Keratinocyte (primary cell): Measurements from ENCODE around the gene CLCN7. TPM values are rescaled to one million over a fixed set of nuclear protein-coding genes. Genes with fewer than 3 reads are reported as not detected.

ENCODE experiments used
- DNase-seq: peaks from one replicate; pipeline ENCODE4 v3.0.0-alpha.2; 2011; ENCODE audit warnings: low read depth, missing footprints, low spot score
- FAIRE-seq: peaks from 2 replicates; lab custom pipeline; 2011; peaks lifted over from hg19 to GRCh38; lab: Jason Lieb, UNC
- H2AFZ ChIP-seq: 2 replicates; pipeline ENCODE4 v1.6.0; 2012; ENCODE audit warnings: low read length, control low read depth, inconsistent platforms; ENCODE audit not compliant: control insufficient read depth
- H3K27ac ChIP-seq: 2 replicates; pipeline ENCODE4 v1.5.1; 2011; ENCODE audit warnings: low read length; ENCODE audit not compliant: control insufficient read depth, insufficient read depth
- H3K27me3 ChIP-seq: 3 replicates; pipeline ENCODE4 v1.6.0; 2011; ENCODE audit warnings: low read length; ENCODE audit not compliant: control insufficient read depth, insufficient read depth; ENCODE audit errors: extremely low read depth
- H3K36me3 ChIP-seq, 2 experiments: 2 replicates in 1 of 2; 3 replicates in 1 of 2; pipeline ENCODE4 v1.5.1; 2011; ENCODE audit warnings: low read length in 2 of 2, mild to moderate bottlenecking in 1 of 2; ENCODE audit not compliant: control insufficient read depth in 2 of 2, insufficient read depth in 2 of 2; ENCODE audit errors: extremely low read depth in 1 of 2
- H3K4me1 ChIP-seq: 3 replicates; pipeline ENCODE4 v1.5.1; 2011; ENCODE audit warnings: low read length; ENCODE audit not compliant: control insufficient read depth, insufficient read depth; ENCODE audit errors: extremely low read depth
- H3K4me2 ChIP-seq: 3 replicates; pipeline ENCODE4 v1.6.0; 2011; ENCODE audit warnings: low read depth, low read length; ENCODE audit not compliant: control insufficient read depth, insufficient read depth; ENCODE audit errors: extremely low read depth
- H3K4me3 ChIP-seq, 3 experiments: fragments of 200-600 bp in 1 of 3; sonication (generic) in 1 of 3; 2 replicates in 2 of 3; 3 replicates in 1 of 3; pipeline ENCODE4 v1.5.1; 2011 to 2016; ENCODE audit warnings: low read length in 3 of 3, mild to moderate bottlenecking in 3 of 3, control low read depth in 2 of 3, inconsistent platforms in 1 of 3, low read depth in 1 of 3, mixed read lengths in 1 of 3, mixed run types in 1 of 3, moderate library complexity in 1 of 3; ENCODE audit not compliant: control insufficient read depth in 2 of 3, insufficient read depth in 2 of 3; ENCODE audit errors: extremely low read depth in 1 of 3
- H3K79me2 ChIP-seq: 2 replicates; pipeline ENCODE4 v1.6.0; 2012; ENCODE audit warnings: low read length; ENCODE audit not compliant: control insufficient read depth, insufficient read depth
- H3K9ac ChIP-seq: 3 replicates; pipeline ENCODE4 v1.6.0; 2011; ENCODE audit warnings: low read length; ENCODE audit not compliant: control insufficient read depth, insufficient read depth; ENCODE audit errors: extremely low read depth
- H3K9me1 ChIP-seq: 3 replicates; pipeline ENCODE4 v1.6.0; 2011; ENCODE audit warnings: low read length; ENCODE audit not compliant: control insufficient read depth, insufficient read depth; ENCODE audit errors: extremely low read depth
- H3K9me3 ChIP-seq: 2 replicates; pipeline ENCODE4 v1.5.1; 2012; ENCODE audit warnings: low read depth, low read length; ENCODE audit not compliant: control insufficient read depth
- H4K20me1 ChIP-seq: 3 replicates; pipeline ENCODE4 v1.6.0; 2011; ENCODE audit warnings: low read length; ENCODE audit not compliant: control insufficient read depth, insufficient read depth; ENCODE audit errors: extremely low read depth
- EZH2 ChIP-seq: IDR thresholded peaks from one replicate; pipeline ENCODE4 v1.6.1; 2012; ENCODE audit warnings: inconsistent platforms, mild to moderate bottlenecking, low read length, moderate library complexity
- dilution Hi-C: fragments of 300-500 bp; cut with MboI; formaldehyde crosslinking; loops from one replicate; pipeline ENCODE4 v1.7.0; 2020; ENCODE audit warnings: low sequenced_read_pairs; ENCODE audit not compliant: extremely low pct_ligation_motif_present
- polyA plus RNA-seq, 5 experiments: library from polyadenylated mRNA; depleted of rRNA in 3 of 5; stranded (reverse) in 3 of 5; stranded (forward) in 1 of 5; unstranded in 1 of 5; fragments of >200 nt; gene quantifications; 1 replicate in 1 of 5; 2 replicates in 3 of 5; 3 replicates in 1 of 5; pipeline versions ENCODE4 v1.2.1 to v1.2.3, GENCODE V29; 2011 to 2012; ENCODE audit warnings: missing spikeins in 2 of 5, low read depth in 1 of 5, low replicate concordance in 1 of 5
- TF ChIP-seq, protein P1 (sequence below), 3 experiments: IDR thresholded peaks in 1 of 3; conservative IDR thresholded peaks in 1 of 3; optimal IDR thresholded peaks in 1 of 3; 2 replicates in 2 of 3; 3 replicates in 1 of 3; pipeline versions ENCODE3 to v1.5.1; 2011; ENCODE audit warnings: low read length in 3 of 3, mild to moderate bottlenecking in 3 of 3, moderate library complexity in 2 of 3, control low read depth in 1 of 3, inconsistent platforms in 1 of 3; ENCODE audit not compliant: insufficient read depth in 2 of 3; ENCODE audit errors: extremely low read depth in 1 of 3

CLCN7 gene
- polyA plus RNA-seq, 1 donor (not counting 4 experiments of a cell fraction or from before 2014, with no cell fraction given): 13.3 TPM

GRCh38 chr16:1403733-1404132 lies 71.1 kb downstream of the CLCN7 start:
- Histone ChIP-seq H4K20me1 (no peaks in the 10 kb centered on the region), H3K36me3 (peaks cover 0 to 5% of the 10 kb centered on the region in 2 experiments), H3K9me1 (no peaks in the 10 kb centered on the region), H3K9me3 (no peaks in the 10 kb centered on the region), H2AFZ (no peak overlapping the region), H3K4me3 (no peak overlapping the region), H3K27ac (no peak overlapping the region), H3K4me2 (no peak overlapping the region), H3K79me2 (no peaks in the 10 kb centered on the region), H3K4me1 (peaks cover 3% of the 10 kb centered on the region), H3K9ac (no peak overlapping the region), H3K27me3 (no peaks in the 10 kb centered on the region)
- dilution Hi-C loops: no loop called here
- DNase-seq (no peak), FAIRE-seq (no peak)
- TF ChIP-seq, protein P1, sequence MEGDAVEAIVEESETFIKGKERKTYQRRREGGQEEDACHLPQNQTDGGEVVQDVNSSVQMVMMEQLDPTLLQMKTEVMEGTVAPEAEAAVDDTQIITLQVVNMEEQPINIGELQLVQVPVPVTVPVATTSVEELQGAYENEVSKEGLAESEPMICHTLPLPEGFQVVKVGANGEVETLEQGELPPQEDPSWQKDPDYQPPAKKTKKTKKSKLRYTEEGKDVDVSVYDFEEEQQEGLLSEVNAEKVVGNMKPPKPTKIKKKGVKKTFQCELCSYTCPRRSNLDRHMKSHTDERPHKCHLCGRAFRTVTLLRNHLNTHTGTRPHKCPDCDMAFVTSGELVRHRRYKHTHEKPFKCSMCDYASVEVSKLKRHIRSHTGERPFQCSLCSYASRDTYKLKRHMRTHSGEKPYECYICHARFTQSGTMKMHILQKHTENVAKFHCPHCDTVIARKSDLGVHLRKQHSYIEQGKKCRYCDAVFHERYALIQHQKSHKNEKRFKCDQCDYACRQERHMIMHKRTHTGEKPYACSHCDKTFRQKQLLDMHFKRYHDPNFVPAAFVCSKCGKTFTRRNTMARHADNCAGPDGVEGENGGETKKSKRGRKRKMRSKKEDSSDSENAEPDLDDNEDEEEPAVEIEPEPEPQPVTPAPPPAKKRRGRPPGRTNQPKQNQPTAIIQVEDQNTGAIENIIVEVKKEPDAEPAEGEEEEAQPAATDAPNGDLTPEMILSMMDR (optimal IDR thresholded peaks at IDR 0.05 in 1 of 3, IDR thresholded peaks at IDR 0.05 in 1 of 3, conservative IDR thresholded peaks at IDR 0.05 in 1 of 3; ENCODE audit: extremely low read depth in 1 of 3, insufficient read depth in 2 of 3, low read length in 3 of 3): no peak
- no peak for TF ChIP-seq EZH2

DNA sequence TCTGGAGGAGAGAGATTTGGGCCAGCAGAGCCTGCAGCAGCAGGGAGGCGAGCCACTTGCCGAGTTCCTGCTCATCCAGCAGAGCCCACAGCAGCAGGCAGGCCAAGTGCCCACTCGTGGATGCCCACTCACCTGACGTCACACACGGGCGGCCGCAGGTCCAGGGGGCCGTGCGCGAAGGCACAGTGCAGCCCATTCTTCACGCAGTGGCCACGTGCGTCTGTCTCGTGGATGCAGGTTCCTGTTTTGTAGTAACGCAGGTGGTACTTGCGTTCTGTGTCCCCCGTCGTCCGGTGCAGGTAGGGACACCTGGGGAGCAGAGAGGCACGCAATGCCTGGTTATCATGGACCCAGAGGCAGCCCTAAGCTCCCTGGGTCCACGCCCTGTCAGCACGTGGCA lies 71.8 kb downstream of the CLCN7 start:
- TF ChIP-seq, protein P1 (optimal IDR thresholded peaks at IDR 0.05 in 1 of 3, IDR thresholded peaks at IDR 0.05 in 1 of 3, conservative IDR thresholded peaks at IDR 0.05 in 1 of 3; ENCODE audit: extremely low read depth in 1 of 3, insufficient read depth in 2 of 3, low read length in 3 of 3): no peak
- TF ChIP-seq EZH2: no peak
- Histone ChIP-seq H3K27me3 (no peaks in the 10 kb centered on the region), H3K4me2 (no peak overlapping the region), H3K9me1 (no peaks in the 10 kb centered on the region), H3K4me1 (no peaks in the 10 kb centered on the region), H3K4me3 (no peak overlapping the region), H3K9me3 (no peaks in the 10 kb centered on the region), H3K79me2 (no peaks in the 10 kb centered on the region), H4K20me1 (no peaks in the 10 kb centered on the region), H3K9ac (no peak overlapping the region), H3K27ac (no peak overlapping the region), H3K36me3 (peaks cover 0 to 5% of the 10 kb centered on the region in 2 experiments), H2AFZ (no peak overlapping the region)
- DNase-seq (no peak), FAIRE-seq (no peak)
- dilution Hi-C loops: no loop called here
